K562 (cell line): ENCODE results near the gene SEC22C. TPM values are rescaled to one million over a fixed set of nuclear protein-coding genes. Genes with fewer than 3 reads are reported as not detected.

Experiments
- ATAC-seq: fragments of 200-7000 bp; cut with Tn5 transposase; 3 replicates; pipeline ENCODE4 v1.9.1; 2020; ENCODE audit warnings: moderate library complexity
- BruUV-seq: library from RNA; stranded (reverse); fragments of 400-500 nt; replicated peaks from 2 replicates; lab custom pipeline; 2021; lab: Mats Ljungman, UMichigan
- CTCF ChIA-PET: fragments of 300-600 bp; formaldehyde crosslinking; extraction: SDS; loops from one replicate; lab custom pipeline; 2021; ENCODE audit warnings: low intra/inter-chr PET ratio; lab: Yijun Ruan, JAX
- POLR2A ChIA-PET: fragments of 300-600, 350-650 bp; sonication (Branson Sonifier 250); formaldehyde crosslinking; extraction: SDS; loops from one replicate; lab custom pipeline; 2021; ENCODE audit warnings: antibody characterized with exemption, inconsistent platforms; lab: Yijun Ruan, JAX
- DNase-seq, 4 experiments: peaks; one replicate each; pipeline versions ENCODE4 v3.0.0 to v3.0.0-alpha.2; 2011 to 2018; ENCODE audit warnings: low spot score in 3 of 4, mixed read lengths in 3 of 4; ENCODE audit errors: extremely low read depth in 1 of 4
- FAIRE-seq: peaks from 2 replicates; lab custom pipeline; 2011; peaks lifted over from hg19 to GRCh38; lab: Jason Lieb, UNC
- H2AFZ ChIP-seq: 2 replicates; pipeline ENCODE4 v1.6.0; 2011; ENCODE audit warnings: low read depth, low read length, control low read depth, inconsistent platforms
- H3K27ac ChIP-seq: fragments of 200-600 bp; 3 replicates; pipeline ENCODE4 v1.8.0; 2011; ENCODE audit warnings: low read depth, mild to moderate bottlenecking, control low read depth, inconsistent platforms, low read length, moderate library complexity, mixed read lengths; ENCODE audit errors: extremely low read depth
- H3K27me3 ChIP-seq, 2 experiments: fragments of 300-600 bp in 1 of 2; 2 replicates in 1 of 2; 3 replicates in 1 of 2; pipeline versions ENCODE4 v1.6.0 to v1.8.0; 2011; ENCODE audit warnings: inconsistent platforms in 2 of 2, low read length in 2 of 2, mild to moderate bottlenecking in 1 of 2, mixed read lengths in 1 of 2, moderate library complexity in 1 of 2; ENCODE audit not compliant: control insufficient read depth in 2 of 2, insufficient read depth in 2 of 2
- H3K36me3 ChIP-seq: fragments of 300-600 bp; 3 replicates; pipeline ENCODE4 v1.8.0; 2011; ENCODE audit warnings: mild to moderate bottlenecking, low read length, inconsistent platforms; ENCODE audit not compliant: control insufficient read depth, insufficient read depth
- H3K4me1 ChIP-seq, 2 experiments: fragments of 200-600 bp in 1 of 2; replicated peaks in 1 of 2; 2 replicates in 1 of 2; 3 replicates in 1 of 2; pipeline versions ENCODE4 v1.5.1 to v1.8.0; 2011; ENCODE audit warnings: inconsistent platforms in 2 of 2, low read length in 2 of 2, mild to moderate bottlenecking in 1 of 2, mixed read lengths in 1 of 2, moderate library complexity in 1 of 2; ENCODE audit not compliant: control insufficient read depth in 2 of 2, insufficient read depth in 2 of 2
- H3K4me2 ChIP-seq: 2 replicates; pipeline ENCODE4 v1.6.1; 2011; ENCODE audit warnings: low read length, control low read depth, inconsistent platforms, mixed read lengths; ENCODE audit not compliant: insufficient read depth
- H3K4me3 ChIP-seq: fragments of 200-600 bp; sonication (generic), shearing (Covaris generic); 2 replicates; pipeline ENCODE4 v1.5.1; 2016; ENCODE audit warnings: control low read depth, inconsistent platforms
- H3K79me2 ChIP-seq: fragments of 200-600 bp; 3 replicates; pipeline ENCODE4 v1.8.0; 2011; ENCODE audit warnings: low read length, inconsistent platforms; ENCODE audit not compliant: control insufficient read depth, insufficient read depth
- H3K9ac ChIP-seq, 2 experiments: 2 replicates each; pipeline versions ENCODE4 v1.6.0 to v1.6.1; 2011; ENCODE audit warnings: low read depth in 2 of 2, low read length in 2 of 2, control low read depth in 1 of 2, inconsistent platforms in 1 of 2, mild to moderate bottlenecking in 1 of 2, mixed read lengths in 1 of 2; ENCODE audit not compliant: insufficient read depth in 1 of 2
- H3K9me1 ChIP-seq: one replicate; pipeline ENCODE4 v1.6.0; 2011; ENCODE audit warnings: inconsistent platforms, mild to moderate bottlenecking, low read length, moderate library complexity; ENCODE audit not compliant: control insufficient read depth, insufficient read depth
- H3K9me3 ChIP-seq: replicated peaks from 2 replicates; pipeline ENCODE4 v1.5.1; 2011; ENCODE audit warnings: low read depth, low read length, inconsistent platforms; ENCODE audit not compliant: control insufficient read depth, insufficient read depth
- H4K20me1 ChIP-seq: replicated peaks from 2 replicates; pipeline ENCODE4 v1.6.1; 2011; ENCODE audit warnings: low read length, inconsistent platforms, mixed read lengths; ENCODE audit not compliant: control insufficient read depth, insufficient read depth
- BRD9 ChIP-seq: fragments of 450-650 bp; IDR thresholded peaks from 2 replicates; pipeline ENCODE4 v1.6.1; 2018; ENCODE audit warnings: low read depth; ENCODE audit not compliant: partially characterized antibody
- ZNF318 ChIP-seq, 2 experiments: fragments of 450-650 bp; IDR thresholded peaks; 2 replicates each; pipeline ENCODE4 v1.6.1; 2016; ENCODE audit warnings: mild to moderate bottlenecking in 2 of 2, borderline replicate concordance in 1 of 2, low read depth in 1 of 2, moderate library complexity in 1 of 2
- ZNF512 ChIP-seq: IDR thresholded peaks from 2 replicates; pipeline ENCODE4 v1.6.1; 2016; ENCODE audit warnings: missing genetic modification characterization, missing compliant biosample characterization
- ZNF766 ChIP-seq: fragments of 200-800 bp; sonication (Bioruptor generic); conservative IDR thresholded peaks from 2 replicates; pipeline ENCODE4 v1.6.1; 2016; ENCODE audit warnings: missing genetic modification characterization, missing compliant biosample characterization
- WGBS: fragments of 100-300 bp; shearing (Covaris generic); methylation state at CpG from one replicate; pipeline ENCODE4 v1.1.6; 2016; ENCODE audit warnings: low coverage, mixed read lengths; ENCODE audit not compliant: insufficient coverage; ENCODE audit errors: missing lambda C conversion rate; 5-methylcytosine and 5-hydroxymethylcytosine counted together
- in situ Hi-C: fragments of 300-500 bp; cut with MboI; formaldehyde crosslinking; loops from 4 replicates; pipeline ENCODE4 v1.15.0; 2018; ENCODE audit warnings: inconsistent platforms, mixed read lengths
- intact Hi-C: fragments of 100-400 bp; cut with micrococcal nuclease; formaldehyde crosslinking; loops from 2 replicates; pipeline ENCODE4 v1.14.2; 2022
- polyA plus RNA-seq, 8 experiments: library from polyadenylated mRNA; depleted of rRNA in 4 of 8; stranded (reverse) in 5 of 8; unstranded in 3 of 8; fragments of >200 nt; fragmentation: Nextera tagmentation in 2 of 8; fragmentation: Illumina TruSeq in 1 of 8; extraction: Ambion mirVana in 2 of 8; extraction: Trizol in 1 of 8; gene quantifications; 2 replicates each; pipeline versions ENCODE4 v1.2.1 to v1.2.3, GENCODE V29; 2011 to 2014; ENCODE audit warnings: inconsistent platforms in 1 of 8, missing spikeins in 1 of 8
- total RNA-seq, 7 experiments: library from RNA; depleted of rRNA in 6 of 7; stranded (reverse); fragments of >200 nt in 6 of 7; fragmentation: Illumina TruSeq in 2 of 7; extraction: Trizol in 2 of 7; gene quantifications; 2 replicates each; pipeline versions ENCODE4 v1.2.1 to v1.2.3, GENCODE V29; 2011 to 2021; ENCODE audit warnings: low replicate concordance in 1 of 7
- TF ChIP-seq, protein P1 (sequence below): IDR thresholded peaks from 2 replicates; pipeline ENCODE4 v1.6.1; 2011; ENCODE audit not compliant: insufficient read length; ENCODE audit errors: extremely low read depth

SEC22C gene
- total and polyA plus RNA-seq, 9 of the 15 experiments (the other 6 are each of a cell fraction or from before 2014, with no cell fraction given), result 35.6 to 68.4 (median 50.7) TPM

DNA sequence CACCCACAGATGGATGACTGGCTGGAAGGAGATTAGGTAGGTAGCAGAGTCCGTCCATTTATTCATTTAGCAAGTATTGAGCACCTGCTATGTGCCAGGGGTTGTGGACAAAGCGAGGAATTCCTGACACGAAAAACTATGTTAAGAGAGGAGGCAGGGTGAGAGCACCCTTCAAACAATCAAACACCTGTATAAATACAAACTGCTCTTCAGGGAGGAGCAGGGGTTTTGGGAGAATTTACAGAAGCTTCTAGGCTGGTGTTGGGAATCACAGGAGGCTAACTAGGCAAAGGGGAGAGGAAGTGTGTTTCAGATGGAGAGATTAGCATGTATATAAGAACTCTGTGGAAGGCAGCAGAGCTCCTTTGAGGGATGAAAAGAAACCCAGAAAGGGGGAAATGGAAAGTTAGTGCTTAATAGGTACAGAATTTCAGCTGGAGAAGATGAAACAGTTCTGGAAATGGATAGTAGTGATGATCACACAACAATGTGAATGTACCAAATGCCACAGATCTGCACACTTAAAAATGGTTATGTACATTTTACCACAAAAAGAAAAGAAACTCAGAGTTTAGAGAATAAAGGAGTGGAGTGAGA lies 805 bp upstream of the SEC22C start:
- H3K4me3 ChIP-seq, result peak overlapping the region; percentile 65
- BruUV-seq, result TSS peak; percentile 73
- TF ChIP-seq, protein P1, sequence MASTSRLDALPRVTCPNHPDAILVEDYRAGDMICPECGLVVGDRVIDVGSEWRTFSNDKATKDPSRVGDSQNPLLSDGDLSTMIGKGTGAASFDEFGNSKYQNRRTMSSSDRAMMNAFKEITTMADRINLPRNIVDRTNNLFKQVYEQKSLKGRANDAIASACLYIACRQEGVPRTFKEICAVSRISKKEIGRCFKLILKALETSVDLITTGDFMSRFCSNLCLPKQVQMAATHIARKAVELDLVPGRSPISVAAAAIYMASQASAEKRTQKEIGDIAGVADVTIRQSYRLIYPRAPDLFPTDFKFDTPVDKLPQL, result no peak
- peak; percentile 54 for TF ChIP-seq BRD9
- 0 out of 2 replicates have a peak, but pooled peaks have one; percentile 59 for TF ChIP-seq ZNF512 (tag)
- no peak for TF ChIP-seq ZNF318 (IDR thresholded peaks at IDR 0.05; ENCODE audit: borderline replicate concordance in 1 of 2, low read depth in 1 of 2)
- TF ChIP-seq ZNF766, result 0 out of 2 replicates have a peak, but pooled peaks have one; percentile 37

More for the DNA sequence above, 805 bp upstream of the SEC22C start:
- POLR2A ChIA-PET, result interaction anchor here (0.7 to 3.2 kb wide), 7 partner anchors 8 to 176 kb away, joined by 3 to 33 read pairs (median 6); partner anchors contain the start of genes NKTR and SS18L2
- H3K9me3 ChIP-seq, result no peaks in the 10 kb centered on the region
- ATAC-seq, result no peak
- H3K27me3 ChIP-seq, result no peaks in the 10 kb centered on the region
- intact Hi-C loops (loop anchor here (1.0 to 5.0 kb wide), 3 partner anchors 53 to 162 kb away; partner anchors contain the start of gene ZBTB47), in situ Hi-C loops (no loop called here)
- H3K9ac ChIP-seq, result peak overlapping the region; percentile 89 to 93; a peak in 3 of 4 replicates
- CTCF ChIA-PET, result interaction anchor here (0.5 to 1.2 kb wide), 2 partner anchors 8 to 19 kb away, joined by 4 read pairs; no protein-coding TSS in a partner anchor
- peak overlapping the region; percentile 85 for H2AFZ ChIP-seq
- 0% methylated on average over 3 of the region's 3 CpGs for WGBS
- FAIRE-seq, result no peak
- H3K9me1 ChIP-seq, result no peaks in the 10 kb centered on the region
- peak overlapping the region; percentile 92 for H3K4me2 ChIP-seq
- no peaks in the 10 kb centered on the region for H4K20me1 ChIP-seq
- DNase-seq, result no peak
- H3K36me3 ChIP-seq, result peaks cover 5% of the 10 kb centered on the region; the same call in 2 of the 3 replicates
- H3K4me1 ChIP-seq, result peaks cover 12 to 16% of the 10 kb centered on the region in 2 experiments; a peak in 3 of 5 replicates
- peaks cover 33% of the 10 kb centered on the region for H3K79me2 ChIP-seq
- H3K27ac ChIP-seq, result peak overlapping the region; percentile 79
